GM19372 (cell line): ENCODE data around the gene OR11G2.
"Not testable (repeated sequence)": the region's sequence is repeated elsewhere in the genome, so short reads cannot be mapped to it uniquely, and the experiment has no call there.

ENCODE experiments used
- ATAC-seq: cut with Tn5 transposase; IDR thresholded peaks from one replicate; pipeline ENCODE4 v1.9.1; 2021; ENCODE audit warnings: mild to moderate bottlenecking, low read depth, moderate library complexity; ENCODE audit not compliant: unreplicated experiment

Gene OR11G2

DNA sequence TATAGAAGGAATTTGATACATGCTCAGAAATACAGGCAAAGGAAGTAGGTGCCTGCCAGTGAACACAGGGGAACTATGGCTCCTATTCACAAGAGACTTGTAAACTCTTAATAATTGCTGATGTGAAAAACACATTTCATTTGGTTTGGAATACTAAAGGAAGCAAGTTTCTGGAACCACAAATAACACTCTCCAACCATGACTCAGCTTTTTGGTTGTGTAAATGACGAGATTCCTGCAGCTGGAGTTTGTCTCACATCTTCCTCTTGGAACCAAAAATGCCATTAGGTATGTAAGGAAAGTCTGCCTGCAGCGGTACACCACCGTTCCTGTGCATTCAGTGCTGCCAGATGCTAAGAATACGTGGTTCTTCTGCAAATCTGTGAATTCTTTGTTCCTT, 28.3 kb downstream of the OR11G2 start:
- ATAC-seq: no peak

- no peak for ATAC-seq
Observed at GRCh38 chr14:20223410-20223809, 32.7 kb downstream of the OR11G2 start, which contains the start of gene OR11H6. Gene OR11H6 (plus strand): TSS chr14:20223710. CDS start chr14:20223710, 0 bp downstream.

GRCh38 chr14:20228681-20229080, 38.0 kb downstream of the OR11G2 start, which contains the start of gene OR11H7:
Gene OR11H7 (plus strand): TSS chr14:20228981.
- ATAC-seq: no peak

DNA sequence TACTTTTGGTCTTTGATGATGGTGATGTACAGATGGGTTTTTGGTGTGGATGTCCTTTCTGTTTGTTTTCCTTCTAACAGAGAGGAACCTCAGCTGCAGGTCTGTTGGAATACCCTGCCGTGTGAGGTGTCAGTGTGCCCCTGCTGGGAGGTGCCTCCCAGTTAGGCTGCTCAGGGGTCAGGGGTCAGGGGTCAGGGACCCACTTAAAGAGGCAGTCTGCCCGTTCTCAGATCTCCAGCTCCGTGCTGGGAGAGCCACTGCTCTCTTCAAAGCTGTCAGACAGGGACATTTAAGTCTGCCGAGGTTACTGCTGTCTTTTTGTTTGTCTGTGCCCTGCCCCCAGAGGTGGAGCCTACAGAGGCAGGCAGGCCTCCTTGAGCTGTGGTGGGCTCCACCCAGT, 44.7 kb downstream of the OR11G2 start:
- not testable (repeated sequence) for ATAC-seq

- no peak for ATAC-seq
Observed at GRCh38 chr14:20247646-20248246, 57.0 kb downstream of the OR11G2 start.
